Esophagus squamous epithelium (tissue), 4 donors: ENCODE measurements around the gene TSGA10.

Source experiments
- POLR2A ChIP-seq, 4 donors: fragments of 450-650 bp; IDR thresholded peaks; one replicate each; pipeline ENCODE4 v1.6.1; 2017; ENCODE audit warnings: antibody characterized with exemption in 4 of 4, mild to moderate bottlenecking in 4 of 4, moderate library complexity in 3 of 4
- TF ChIP-seq, protein P1 (sequence below), 6 experiments: fragments of 450-650 bp in 4 of 6; fragments of 200-600 bp in 2 of 6; sonication (generic) in 2 of 6; IDR thresholded peaks; one replicate each; pipeline ENCODE4 v1.5.1; 2016 to 2019; ENCODE audit warnings: antibody characterized with exemption in 6 of 6, mild to moderate bottlenecking in 4 of 6, moderate library complexity in 4 of 6

DNA sequence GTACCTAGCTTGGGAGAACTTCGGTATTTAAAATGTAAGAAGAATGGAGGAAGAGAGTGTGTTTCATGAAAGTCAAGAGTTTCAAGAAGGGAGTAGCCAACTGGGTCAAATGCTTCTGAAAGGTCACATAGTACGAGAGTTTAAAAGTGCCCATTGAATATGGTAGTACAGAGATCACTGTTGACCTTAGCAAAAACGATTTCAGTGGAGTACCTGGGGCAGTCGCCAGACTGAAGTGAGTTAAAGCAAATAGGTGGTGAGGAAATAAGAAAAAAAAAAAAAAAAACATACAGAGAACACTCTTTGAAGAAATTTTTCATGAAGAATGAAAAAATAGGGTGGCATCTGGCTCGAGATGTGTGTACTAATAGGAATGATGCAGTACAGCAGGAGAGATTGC is 11.5 kb upstream of the TSGA10 start:
- TF ChIP-seq POLR2A (IDR thresholded peaks at IDR 0.05), result no peak
- TF ChIP-seq, protein P1, sequence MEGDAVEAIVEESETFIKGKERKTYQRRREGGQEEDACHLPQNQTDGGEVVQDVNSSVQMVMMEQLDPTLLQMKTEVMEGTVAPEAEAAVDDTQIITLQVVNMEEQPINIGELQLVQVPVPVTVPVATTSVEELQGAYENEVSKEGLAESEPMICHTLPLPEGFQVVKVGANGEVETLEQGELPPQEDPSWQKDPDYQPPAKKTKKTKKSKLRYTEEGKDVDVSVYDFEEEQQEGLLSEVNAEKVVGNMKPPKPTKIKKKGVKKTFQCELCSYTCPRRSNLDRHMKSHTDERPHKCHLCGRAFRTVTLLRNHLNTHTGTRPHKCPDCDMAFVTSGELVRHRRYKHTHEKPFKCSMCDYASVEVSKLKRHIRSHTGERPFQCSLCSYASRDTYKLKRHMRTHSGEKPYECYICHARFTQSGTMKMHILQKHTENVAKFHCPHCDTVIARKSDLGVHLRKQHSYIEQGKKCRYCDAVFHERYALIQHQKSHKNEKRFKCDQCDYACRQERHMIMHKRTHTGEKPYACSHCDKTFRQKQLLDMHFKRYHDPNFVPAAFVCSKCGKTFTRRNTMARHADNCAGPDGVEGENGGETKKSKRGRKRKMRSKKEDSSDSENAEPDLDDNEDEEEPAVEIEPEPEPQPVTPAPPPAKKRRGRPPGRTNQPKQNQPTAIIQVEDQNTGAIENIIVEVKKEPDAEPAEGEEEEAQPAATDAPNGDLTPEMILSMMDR (IDR thresholded peaks at IDR 0.05), result no peak
